Measurements from ENCODE around the gene ART4. TPM values are rescaled to one million over a fixed set of nuclear protein-coding genes. Genes with fewer than 3 reads are reported as not detected.

ART4 gene
- total RNA-seq, 4 donors from 2014 or later: 0.35 to 0.95 TPM; not detected in 2

DNA sequence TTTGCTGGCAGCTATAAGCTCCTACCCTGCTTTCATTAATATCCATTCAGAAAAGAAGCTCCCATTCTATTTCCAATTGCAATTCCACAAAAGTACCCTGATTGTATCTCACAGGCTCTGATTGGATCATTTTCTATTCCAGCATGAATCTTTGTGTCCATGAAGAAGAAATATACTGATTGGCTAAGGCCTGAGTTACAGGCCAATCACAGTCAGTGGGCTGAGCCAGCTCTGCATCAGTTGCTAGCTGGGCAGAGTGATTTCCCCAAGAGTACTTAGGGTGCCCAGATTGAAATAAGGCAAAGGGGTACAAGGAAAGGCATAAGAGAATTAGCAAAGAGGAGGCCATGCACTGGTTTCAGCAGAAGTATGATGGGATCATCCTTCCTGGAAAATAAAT, 14.4 kb downstream of the ART4 start:
- intact Hi-C loops (cut with DNase I): no loop called here
- no peaks in the 10 kb centered on the region for H3K27me3 ChIP-seq

DNA sequence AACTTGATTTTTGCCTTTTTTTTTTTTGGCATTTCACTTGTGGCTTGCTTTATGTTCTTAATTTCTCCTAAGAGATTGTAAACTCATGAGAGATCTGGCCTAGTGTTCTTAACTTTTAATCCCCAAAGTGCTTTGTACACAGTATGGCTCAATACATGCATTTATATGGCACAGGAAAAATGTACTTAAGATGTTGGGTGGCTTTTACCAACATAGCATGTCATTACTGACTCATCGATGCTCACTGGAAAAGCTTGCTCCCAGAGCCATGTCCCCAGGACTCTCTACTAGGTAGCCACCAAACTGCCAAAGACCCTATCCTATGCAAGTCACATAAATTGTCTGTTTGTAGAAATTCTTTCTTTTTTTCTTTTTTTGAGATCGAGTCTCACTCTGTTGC, 16.3 kb downstream of the ART4 start:
- Histone ChIP-seq H3K27ac (peak overlapping the region in 2 of 4 donors; percentile 14 to 16), H3K4me1 (peaks cover 0 to 6% (median 0%) of the 10 kb centered on the region in 3 donors), H3K27me3 (no peaks in the 10 kb centered on the region), H3K4me3 (no peak overlapping the region), H3K36me3 (no peaks in the 10 kb centered on the region), H3K9me3 (no peaks in the 10 kb centered on the region)
- intact Hi-C loops (cut with DNase I): no loop called here
- DNase-seq: no peak
- TF ChIP-seq, protein P1, sequence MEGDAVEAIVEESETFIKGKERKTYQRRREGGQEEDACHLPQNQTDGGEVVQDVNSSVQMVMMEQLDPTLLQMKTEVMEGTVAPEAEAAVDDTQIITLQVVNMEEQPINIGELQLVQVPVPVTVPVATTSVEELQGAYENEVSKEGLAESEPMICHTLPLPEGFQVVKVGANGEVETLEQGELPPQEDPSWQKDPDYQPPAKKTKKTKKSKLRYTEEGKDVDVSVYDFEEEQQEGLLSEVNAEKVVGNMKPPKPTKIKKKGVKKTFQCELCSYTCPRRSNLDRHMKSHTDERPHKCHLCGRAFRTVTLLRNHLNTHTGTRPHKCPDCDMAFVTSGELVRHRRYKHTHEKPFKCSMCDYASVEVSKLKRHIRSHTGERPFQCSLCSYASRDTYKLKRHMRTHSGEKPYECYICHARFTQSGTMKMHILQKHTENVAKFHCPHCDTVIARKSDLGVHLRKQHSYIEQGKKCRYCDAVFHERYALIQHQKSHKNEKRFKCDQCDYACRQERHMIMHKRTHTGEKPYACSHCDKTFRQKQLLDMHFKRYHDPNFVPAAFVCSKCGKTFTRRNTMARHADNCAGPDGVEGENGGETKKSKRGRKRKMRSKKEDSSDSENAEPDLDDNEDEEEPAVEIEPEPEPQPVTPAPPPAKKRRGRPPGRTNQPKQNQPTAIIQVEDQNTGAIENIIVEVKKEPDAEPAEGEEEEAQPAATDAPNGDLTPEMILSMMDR (IDR thresholded peaks at IDR 0.05): no peak
- no peak for TF ChIP-seq POLR2A (IDR thresholded peaks at IDR 0.05)
- 79 to 85% methylated on average over 2 of the region's 2 CpGs for WGBS, 2 donors

More for the DNA sequence above, 14.4 kb downstream of the ART4 start:
- Histone ChIP-seq H3K4me3 (no peak overlapping the region), H3K27ac (no peak overlapping the region), H3K4me1 (peaks cover 0 to 6% (median 0%) of the 10 kb centered on the region in 3 donors), H3K36me3 (no peaks in the 10 kb centered on the region), H3K9me3 (no peaks in the 10 kb centered on the region)
- no peak for DNase-seq
- TF ChIP-seq, protein P1 (IDR thresholded peaks at IDR 0.05): no peak
- no peak for TF ChIP-seq POLR2A (IDR thresholded peaks at IDR 0.05)

DNA sequence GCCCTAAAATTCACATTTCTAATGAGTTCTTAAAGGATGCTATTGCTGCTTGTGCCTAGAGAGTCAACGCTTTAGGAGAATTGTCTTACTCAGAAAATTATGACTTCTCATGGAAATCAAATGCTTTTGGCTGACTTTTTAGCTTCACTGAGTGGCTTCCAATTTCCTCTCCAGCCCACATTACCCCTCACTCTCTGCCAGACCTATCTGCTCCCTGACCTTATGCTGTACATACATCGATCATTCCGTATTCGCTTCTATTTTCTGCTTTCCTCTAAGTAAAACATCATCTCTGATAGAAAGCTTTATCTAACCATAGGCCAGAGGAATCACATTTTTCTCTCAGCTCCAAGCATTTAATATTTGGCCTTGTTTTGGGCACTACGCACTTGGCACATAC, 16.8 kb downstream of the ART4 start:
- Histone ChIP-seq H3K9me3 (no peaks in the 10 kb centered on the region), H3K27ac (peak overlapping the region in 2 of 4 donors; percentile 14 to 16), H3K27me3 (peaks cover 0 to 4% (median 0%) of the 10 kb centered on the region in 4 donors), H3K36me3 (no peaks in the 10 kb centered on the region), H3K4me1 (peaks cover 0 to 6% (median 0%) of the 10 kb centered on the region in 3 donors), H3K4me3 (no peak overlapping the region)
- DNase-seq: no peak
- TF ChIP-seq POLR2A (IDR thresholded peaks at IDR 0.05): no peak
- TF ChIP-seq, protein P1 (IDR thresholded peaks at IDR 0.05): no peak
- WGBS, 2 donors: 79 to 81% methylated on average over 5 of the region's 5 CpGs
- intact Hi-C loops (cut with DNase I): no loop called here

DNA sequence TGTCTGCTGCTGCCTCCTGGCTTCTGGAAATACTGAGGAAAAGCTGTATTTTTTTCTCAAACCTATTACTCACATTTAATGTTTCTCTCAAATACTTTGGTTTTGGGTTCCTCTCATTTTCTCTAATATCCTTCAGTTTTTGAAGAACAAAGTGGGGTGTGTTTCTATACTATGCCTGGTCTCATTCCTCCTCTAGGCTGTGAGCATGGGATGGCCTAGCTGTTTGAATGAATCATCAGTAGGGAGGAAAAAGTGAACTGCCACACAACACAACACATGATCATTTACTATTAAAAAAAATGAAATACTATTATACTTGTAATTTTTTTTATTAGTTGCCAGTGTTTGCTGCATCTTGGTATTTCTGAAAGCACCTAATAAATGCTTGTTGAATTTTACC, 18.1 kb downstream of the ART4 start:
- H3K36me3 ChIP-seq: no peaks in the 10 kb centered on the region
- peaks cover 0 to 8% (median 0%) of the 10 kb centered on the region in 4 donors for H3K27me3 ChIP-seq
- H3K27ac ChIP-seq: no peak overlapping the region
- TF ChIP-seq POLR2A (IDR thresholded peaks at IDR 0.05): no peak
- TF ChIP-seq, protein P1 (IDR thresholded peaks at IDR 0.05): no peak
- no peak overlapping the region for H3K4me3 ChIP-seq
- intact Hi-C loops (cut with DNase I): no loop called here
- no peak for DNase-seq
- H3K9me3 ChIP-seq: no peaks in the 10 kb centered on the region
- peaks cover 0 to 6% (median 0%) of the 10 kb centered on the region in 3 donors for H3K4me1 ChIP-seq

DNA sequence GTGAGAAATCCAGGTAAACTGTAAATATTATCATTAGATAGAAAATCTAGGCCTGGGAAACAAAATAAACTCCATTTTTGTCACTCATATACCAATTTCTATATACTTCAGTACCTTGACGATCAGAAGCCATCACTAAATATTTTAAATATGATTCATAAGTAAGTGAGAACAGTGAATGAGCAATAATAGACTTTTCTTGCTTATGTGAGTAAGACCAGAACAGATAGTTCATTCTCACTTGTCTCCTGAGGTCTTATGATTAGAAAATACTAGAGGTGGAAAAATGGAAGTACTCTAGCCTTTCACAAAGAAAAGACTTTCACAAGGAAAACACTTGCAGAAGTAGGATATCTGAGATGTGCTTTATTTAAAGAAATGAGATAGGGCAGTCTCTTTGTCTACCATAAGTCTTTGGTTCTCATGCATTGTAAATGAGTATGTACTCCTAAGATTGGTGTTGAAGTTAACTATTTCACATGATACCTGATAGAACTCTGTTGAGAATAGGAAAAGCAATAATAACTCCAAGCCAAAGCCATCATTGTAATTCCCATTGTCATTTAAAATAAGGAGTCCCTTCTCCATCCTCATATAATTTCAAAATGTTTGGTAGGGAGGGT, 19.2 kb downstream of the ART4 start:
- no peak for TF ChIP-seq POLR2A (IDR thresholded peaks at IDR 0.05)
- TF ChIP-seq, protein P1 (IDR thresholded peaks at IDR 0.05): no peak
- H3K9me3 ChIP-seq: no peaks in the 10 kb centered on the region
- no peak overlapping the region for H3K4me3 ChIP-seq
- 58 to 64% methylated on average over 1 of the region's 1 CpG for WGBS, 2 donors
- H3K27ac ChIP-seq: no peak overlapping the region
- no peak for DNase-seq
- peaks cover 0 to 8% (median 0%) of the 10 kb centered on the region in 4 donors for H3K27me3 ChIP-seq
- H3K4me1 ChIP-seq: peaks cover 0 to 6% (median 0%) of the 10 kb centered on the region in 3 donors
- H3K36me3 ChIP-seq: no peaks in the 10 kb centered on the region
- intact Hi-C loops (cut with DNase I): no loop called here
